ENCODE measurements around the gene GNAT3. TPM values are rescaled to one million over a fixed set of nuclear protein-coding genes. Genes with fewer than 3 reads are reported as not detected.

Gene GNAT3
- total RNA-seq, 1 donor from 2014 or later, result not detected

- intact Hi-C loops (cut with micrococcal nuclease), result no loop called here
Observed at GRCh38 chr7:80500325-80500724, 11.5 kb downstream of the GNAT3 start.

GRCh38 chr7:80499350-80499953 lies 12.4 kb downstream of the GNAT3 start:
- intact Hi-C loops (cut with micrococcal nuclease), result no loop called here

GRCh38 chr7:80498481-80499349 lies 13.1 kb downstream of the GNAT3 start:
- intact Hi-C loops (cut with micrococcal nuclease), result no loop called here

- intact Hi-C loops (cut with micrococcal nuclease), result no loop called here
Observed at GRCh38 chr7:80496586-80496985, 15.3 kb downstream of the GNAT3 start.

GRCh38 chr7:80493121-80493849 lies 18.6 kb downstream of the GNAT3 start:
- intact Hi-C loops (cut with micrococcal nuclease), result no loop called here

GRCh38 chr7:80491462-80491861 lies 20.4 kb downstream of the GNAT3 start:
- intact Hi-C loops (cut with micrococcal nuclease), result no loop called here

- intact Hi-C loops (cut with micrococcal nuclease), result no loop called here
Observed at GRCh38 chr7:80488851-80489370, 23.0 kb downstream of the GNAT3 start.

- intact Hi-C loops (cut with micrococcal nuclease), result no loop called here
Observed at GRCh38 chr7:80488406-80488805, 23.5 kb downstream of the GNAT3 start.

GRCh38 chr7:80485721-80486120 lies 26.1 kb downstream of the GNAT3 start:
- intact Hi-C loops (cut with micrococcal nuclease), result no loop called here

- intact Hi-C loops (cut with micrococcal nuclease), result no loop called here
Observed at GRCh38 chr7:80482950-80483349, 28.9 kb downstream of the GNAT3 start.

- intact Hi-C loops (cut with micrococcal nuclease), result no loop called here
Observed at GRCh38 chr7:80481196-80481884, 30.5 kb downstream of the GNAT3 start.

- intact Hi-C loops (cut with micrococcal nuclease), result no loop called here
Observed at GRCh38 chr7:80480566-80480965, 31.3 kb downstream of the GNAT3 start.

GRCh38 chr7:80478683-80479082 lies 33.2 kb downstream of the GNAT3 start:
- intact Hi-C loops (cut with micrococcal nuclease), result no loop called here

GRCh38 chr7:80476035-80476434 lies 35.8 kb downstream of the GNAT3 start:
- intact Hi-C loops (cut with micrococcal nuclease), result no loop called here

GRCh38 chr7:80475383-80475782 lies 36.5 kb downstream of the GNAT3 start:
- intact Hi-C loops (cut with micrococcal nuclease), result no loop called here

GRCh38 chr7:80473751-80474150 lies 38.1 kb downstream of the GNAT3 start:
- intact Hi-C loops (cut with micrococcal nuclease), result no loop called here

- intact Hi-C loops (cut with micrococcal nuclease), result no loop called here
Observed at GRCh38 chr7:80472491-80473200, 39.2 kb downstream of the GNAT3 start.

GRCh38 chr7:80468931-80469714 lies 42.7 kb downstream of the GNAT3 start:
- intact Hi-C loops (cut with micrococcal nuclease), result no loop called here

- intact Hi-C loops (cut with micrococcal nuclease), result no loop called here
Observed at GRCh38 chr7:80467069-80467468, 44.8 kb downstream of the GNAT3 start.

GRCh38 chr7:80466636-80467035 lies 45.2 kb downstream of the GNAT3 start:
- intact Hi-C loops (cut with micrococcal nuclease), result no loop called here
